ENCODE measurements around the gene PAN2.
"Not testable (repeated sequence)": the region's sequence is repeated elsewhere in the genome, so short reads cannot be mapped to it uniquely, and the experiment has no call there.

PAN2 gene

DNA sequence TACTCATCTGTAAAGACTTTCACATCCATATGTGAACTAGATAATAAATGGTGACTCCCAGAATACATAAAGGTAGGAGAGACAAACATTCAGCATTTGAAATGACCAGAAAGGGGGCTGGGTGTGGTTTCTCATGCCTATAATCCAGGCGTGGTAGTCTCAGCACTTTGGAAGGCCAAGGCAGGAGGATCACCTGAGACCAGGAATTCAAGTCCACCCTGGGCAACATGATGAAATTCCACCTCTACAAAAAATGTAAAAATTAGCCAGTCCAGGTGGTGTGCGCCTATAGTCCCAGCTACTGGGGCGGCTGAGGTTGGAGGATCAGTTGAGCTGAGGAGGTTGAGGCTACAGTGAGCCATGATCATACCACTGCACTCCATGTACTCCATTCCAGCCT lies 29.5 kb downstream of the PAN2 start:
- no peak for DNase-seq

DNA sequence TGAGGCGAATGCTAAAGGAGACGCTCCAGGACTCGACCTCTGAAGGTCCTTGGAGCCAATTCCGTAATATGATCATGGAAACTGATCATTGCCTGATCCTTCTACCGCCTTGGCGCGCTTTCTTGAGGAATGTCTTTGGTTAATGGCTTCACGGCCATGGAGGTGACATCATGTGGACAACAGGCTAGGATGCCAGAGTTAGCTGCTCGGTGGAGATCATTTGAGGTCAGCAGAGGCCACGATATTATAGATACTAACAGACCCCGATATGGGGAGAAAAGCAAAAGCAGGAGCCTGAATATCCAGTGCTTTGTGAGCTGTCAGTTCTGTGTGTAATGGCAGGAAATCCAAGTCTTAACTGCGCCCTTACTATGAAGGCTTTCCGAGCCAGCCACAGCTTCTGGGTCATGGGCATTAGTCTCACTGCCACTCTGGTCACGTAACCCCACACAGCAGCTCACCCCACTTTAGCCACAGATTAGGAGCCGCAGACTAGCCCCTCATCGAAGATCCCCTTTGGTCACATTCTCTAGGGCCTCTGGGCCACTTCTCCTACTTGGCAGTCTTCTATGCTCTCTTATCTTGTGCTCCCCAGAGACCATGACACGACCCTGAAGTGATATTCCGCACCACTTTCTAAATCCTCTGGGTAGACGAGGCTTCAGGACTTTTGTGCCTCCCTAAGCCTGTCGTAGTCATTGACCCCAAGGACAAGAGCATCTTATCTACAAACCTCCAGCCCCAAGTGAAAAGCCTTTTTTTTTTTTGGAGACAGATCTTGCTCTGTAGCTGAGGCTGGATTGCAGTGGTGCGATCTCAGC lies 32.9 kb downstream of the PAN2 start:
- DNase-seq: no peak

DNA sequence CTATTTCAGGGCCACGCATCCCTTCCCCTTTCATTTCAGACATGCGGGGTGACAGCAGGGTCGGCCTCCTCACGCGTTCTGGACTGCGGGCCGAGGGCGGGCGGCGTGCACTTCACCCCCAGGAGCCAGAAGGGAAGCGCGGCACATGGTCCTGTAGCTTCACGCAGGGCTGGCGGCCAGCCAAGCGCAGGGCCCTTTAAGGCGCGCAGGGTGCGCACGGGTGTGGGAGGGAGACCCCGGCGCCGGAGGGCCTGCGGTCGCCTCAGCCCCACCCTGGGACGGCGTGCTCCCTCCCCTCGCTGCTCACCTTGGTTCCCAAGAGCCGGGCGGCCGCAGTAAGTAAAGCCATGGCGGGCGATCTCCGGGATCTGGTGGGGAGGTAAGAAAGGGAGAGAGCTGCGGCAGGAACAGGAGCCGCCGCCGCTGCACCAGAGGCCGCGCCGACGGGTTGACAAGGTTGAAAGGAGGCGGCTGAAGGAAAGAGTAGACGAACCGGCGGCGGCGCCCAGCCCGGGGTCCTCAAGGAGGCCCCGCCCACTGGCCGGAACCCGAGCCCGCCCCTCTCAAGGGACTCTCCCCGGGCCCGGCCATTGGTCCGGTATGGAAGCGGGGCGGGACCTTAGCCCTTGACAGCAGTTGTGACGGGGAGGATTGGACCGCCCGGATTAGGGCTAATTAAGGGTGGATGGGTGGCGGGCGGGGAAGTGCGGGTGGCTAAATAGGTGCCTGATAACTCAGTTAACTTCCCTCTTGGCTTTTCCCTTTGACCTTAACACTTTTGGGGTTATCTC lies 33.8 kb downstream of the PAN2 start, which contains the start of gene CS:
Gene CS (minus strand): TSS at position 478 of the 791 bp plus-strand sequence. CDS start 129 bp downstream, at position 349.
- peak; percentile 80 for DNase-seq

- DNase-seq: no peak
Measured at GRCh38 chr12:56299308-56299852, 34.4 kb downstream of the PAN2 start.

- DNase-seq: no peak
Measured at GRCh38 chr12:56298828-56299227, 35.0 kb downstream of the PAN2 start.

GRCh38 chr12:56297400-56297799 lies 36.4 kb downstream of the PAN2 start:
- no peak for DNase-seq

GRCh38 chr12:56296295-56296694 lies 37.5 kb downstream of the PAN2 start:
- no peak for DNase-seq

GRCh38 chr12:56293795-56294194 lies 40.0 kb downstream of the PAN2 start:
- no peak for DNase-seq

DNA sequence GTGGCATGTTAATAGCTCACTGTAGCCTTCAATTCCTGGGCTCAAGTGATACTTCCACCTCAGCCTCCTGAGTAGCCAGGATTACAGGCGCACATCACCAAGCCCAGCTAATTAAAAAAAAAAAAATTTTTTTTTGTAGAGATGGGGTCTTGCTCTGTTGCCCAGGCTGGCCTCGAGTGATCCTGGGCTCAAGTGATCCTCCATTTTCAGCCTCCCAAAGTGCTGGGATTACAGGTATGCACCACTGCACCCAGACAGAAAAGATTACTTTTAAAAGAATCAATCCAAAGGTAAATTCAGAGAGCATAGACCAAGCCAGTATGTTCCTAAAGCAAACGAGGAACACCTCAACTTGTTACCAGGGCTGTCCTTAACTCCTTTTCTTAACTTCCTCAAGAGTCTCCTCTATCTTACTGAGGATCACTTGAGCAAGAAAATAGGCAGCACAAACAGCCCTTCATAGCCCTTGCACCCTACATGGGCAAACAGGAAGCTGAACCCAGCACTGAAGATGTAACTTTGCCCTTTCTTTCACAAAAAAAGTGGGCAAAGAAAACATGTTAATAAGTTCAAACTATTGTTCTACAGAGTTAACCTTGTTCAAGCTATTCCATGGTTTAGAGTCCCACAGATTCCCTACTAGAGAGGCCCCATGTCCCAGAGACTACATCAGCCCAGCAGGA lies 45.0 kb downstream of the PAN2 start:
- DNase-seq: no peak

- DNase-seq: no peak
Measured at GRCh38 chr12:56286044-56286830, 47.6 kb downstream of the PAN2 start.

DNA sequence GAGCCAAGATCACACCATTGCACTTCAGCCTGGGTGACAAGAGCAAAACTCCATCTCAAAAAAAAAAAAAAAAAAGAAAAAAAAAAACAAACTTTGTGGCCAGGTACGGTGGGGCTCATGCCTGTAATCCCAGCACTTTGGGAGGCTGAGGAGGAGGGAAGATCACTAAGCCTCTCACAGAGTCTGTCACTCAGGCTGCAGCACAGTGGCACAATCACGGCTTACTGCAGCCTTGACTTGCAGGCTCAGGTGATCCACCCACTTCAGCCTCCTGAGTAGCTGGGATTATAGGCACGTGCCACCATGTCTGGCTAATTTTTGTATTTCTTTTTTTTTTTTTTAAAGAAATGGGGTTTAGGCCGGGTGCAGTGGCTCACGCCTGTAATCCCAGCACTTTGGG lies 49.5 kb downstream of the PAN2 start:
- not testable (repeated sequence) for DNase-seq

GRCh38 chr12:56282579-56282978 lies 51.2 kb downstream of the PAN2 start:
- no peak for DNase-seq

GRCh38 chr12:56282030-56282429 lies 51.8 kb downstream of the PAN2 start:
- DNase-seq: no peak

GRCh38 chr12:56280849-56281248 lies 53.0 kb downstream of the PAN2 start:
- no peak for DNase-seq

DNA sequence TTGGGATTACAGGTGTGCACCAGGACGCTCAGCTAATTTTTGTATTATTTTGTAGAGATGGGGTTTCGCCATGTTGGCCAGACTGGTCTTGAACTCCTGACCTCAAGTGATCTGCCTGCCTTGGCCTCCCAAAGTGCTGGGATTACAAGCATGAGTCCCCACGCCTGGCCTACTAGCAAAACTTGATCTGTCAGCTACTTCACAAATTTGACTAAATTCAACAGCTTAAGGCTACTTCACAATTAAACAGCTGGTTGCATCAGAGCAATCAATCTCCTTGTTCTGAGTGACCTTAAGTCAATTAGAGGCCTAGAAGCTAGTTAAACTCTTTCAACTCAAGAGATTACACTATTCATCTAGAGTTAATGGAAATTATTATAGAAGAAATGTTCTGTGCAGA lies 54.9 kb downstream of the PAN2 start:
- no peak for DNase-seq

GRCh38 chr12:56274299-56274698 lies 59.5 kb downstream of the PAN2 start:
- no peak for DNase-seq

DNA sequence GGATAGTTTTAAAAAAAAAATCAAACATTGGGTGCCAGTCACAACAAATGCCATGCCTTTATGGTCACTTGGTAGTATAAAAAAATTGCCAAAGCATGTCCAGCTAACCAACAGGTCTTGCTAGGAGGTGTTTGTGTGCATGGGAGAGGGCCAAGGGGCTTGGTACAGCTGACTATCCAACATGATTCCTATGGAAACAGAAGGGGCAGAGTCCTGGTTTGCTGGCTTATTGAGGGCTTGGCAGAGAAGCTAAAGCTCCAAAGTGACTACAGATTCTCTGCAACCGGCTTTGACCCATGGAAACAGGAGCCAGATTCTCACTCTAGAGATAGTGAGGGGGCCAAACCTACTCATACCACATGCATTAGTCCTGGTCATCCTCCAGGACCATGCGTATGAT lies 61.3 kb downstream of the PAN2 start:
- not testable (repeated sequence) for DNase-seq

GRCh38 chr12:56271031-56271430 lies 62.8 kb downstream of the PAN2 start:
- DNase-seq: no peak

GRCh38 chr12:56267443-56268071 lies 66.2 kb downstream of the PAN2 start:
- no peak for DNase-seq

DNA sequence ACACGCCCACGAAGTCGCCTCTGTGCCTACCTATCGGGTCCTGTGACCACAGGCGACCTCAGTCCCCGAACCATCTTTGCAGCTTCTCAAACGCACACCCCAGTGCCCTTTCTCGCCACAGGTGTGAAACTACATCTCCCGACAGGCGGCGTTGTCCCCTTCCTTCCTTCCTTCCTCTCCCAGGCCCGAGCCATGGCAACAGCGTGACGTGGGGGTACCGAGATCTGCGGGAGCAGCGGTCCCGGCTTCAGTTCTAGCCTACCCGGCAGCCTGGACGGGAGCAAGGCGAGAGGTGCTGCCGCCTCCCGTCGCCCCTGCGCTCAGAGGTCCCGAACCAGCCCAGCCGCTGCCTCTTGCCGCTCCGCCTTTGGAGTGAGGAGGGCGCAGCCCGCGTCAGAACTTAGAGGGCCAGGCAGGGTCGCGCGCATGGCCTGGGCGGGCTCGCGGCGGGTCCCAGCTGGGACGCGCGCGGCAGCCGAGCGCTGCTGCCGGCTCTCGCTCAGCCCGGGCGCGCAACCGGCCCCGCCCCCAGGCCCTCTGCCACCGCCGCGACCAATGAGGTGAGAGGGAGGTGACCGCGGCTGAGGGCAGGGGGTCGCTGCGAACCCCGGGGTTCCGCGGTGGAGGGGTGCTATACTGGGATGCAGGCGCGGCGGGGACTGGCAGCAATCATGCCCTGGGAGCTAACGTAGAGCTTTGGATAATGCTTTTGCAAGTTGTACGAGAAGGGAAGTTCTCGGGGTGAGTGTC lies 66.9 kb downstream of the PAN2 start, which contains the start of gene COQ10A:
Gene COQ10A (plus strand): TSS at position 250 of the 750 bp plus-strand sequence. CDS start 177 bp downstream, at position 427.
- DNase-seq: peak; percentile 44
